Heart right ventricle (tissue), 16 donors: ENCODE data around the gene MMD. TPM values are rescaled to one million over a fixed set of nuclear protein-coding genes. Genes with fewer than 3 reads are reported as not detected.

Source experiments
- ATAC-seq, 8 donors: fragments of 200-7000 bp; cut with Tn5 transposase; one replicate each; pipeline ENCODE4 v1.9.1; 2020; ENCODE audit warnings: mild to moderate bottlenecking in 8 of 8, moderate library complexity in 8 of 8, moderate number of reproducible peaks in 1 of 8
- DNase-seq, 2 donors: peaks; one replicate each; pipeline ENCODE4 v3.0.0-alpha.2; 2020
- H3K27ac ChIP-seq, 10 donors: fragments of 200-600 bp; sonication (generic) in 2 of 10; one replicate each; pipeline versions ENCODE4 v1.5.0 to v1.8.0; 2020 to 2022; ENCODE audit warnings: mild to moderate bottlenecking in 3 of 10
- H3K27me3 ChIP-seq, 7 donors: fragments of 200-600 bp; one replicate each; pipeline ENCODE4 v1.8.0; 2021 to 2022; ENCODE audit warnings: mild to moderate bottlenecking in 2 of 7
- H3K36me3 ChIP-seq, 9 donors: fragments of 200-600 bp; sonication (generic) in 1 of 9; one replicate each; pipeline versions ENCODE4 v1.5.0 to v1.8.0; 2020 to 2022; ENCODE audit warnings: mild to moderate bottlenecking in 2 of 9
- H3K4me1 ChIP-seq, 9 donors: fragments of 200-600 bp; sonication (generic) in 1 of 9; one replicate each; pipeline versions ENCODE4 v1.5.0 to v1.8.0; 2020 to 2022; ENCODE audit warnings: mild to moderate bottlenecking in 4 of 9
- H3K4me3 ChIP-seq, 10 donors: fragments of 200-600 bp; sonication (generic) in 2 of 10; one replicate each; pipeline versions ENCODE4 v1.5.0 to v1.8.0; 2020 to 2022; ENCODE audit warnings: mild to moderate bottlenecking in 7 of 10, moderate library complexity in 2 of 10
- H3K9me3 ChIP-seq, 11 donors: fragments of 200-600 bp in 10 of 11; sonication (generic) in 2 of 11; one replicate each; pipeline versions ENCODE4 v1.5.0 to v1.8.0; 2013 to 2022; ENCODE audit warnings: mild to moderate bottlenecking in 2 of 11, control low read depth in 1 of 11, moderate library complexity in 1 of 11
- CTCF ChIP-seq, 9 donors: fragments of 200-600 bp; sonication (generic) in 2 of 9; IDR thresholded peaks; one replicate each; pipeline versions ENCODE4 v1.5.0 to v1.8.0; 2021 to 2022; ENCODE audit warnings: antibody characterized with exemption in 9 of 9, mild to moderate bottlenecking in 5 of 9, moderate library complexity in 1 of 9
- WGBS, 2 donors: extraction: QIAGEN DNeasy Blood & Tissue Kit; methylation state at CpG; one replicate each; pipeline ENCODE4 v1.1.7; 2013; ENCODE audit warnings: inconsistent platforms in 1 of 2; 5-methylcytosine and 5-hydroxymethylcytosine counted together
- intact Hi-C, 10 donors: fragments of 100-400 bp; cut with DNase I; formaldehyde crosslinking; loops; one replicate each; pipeline versions ENCODE4 v1.11.1 to v1.14.2; 2022
- polyA plus RNA-seq, 2 donors: library from polyadenylated mRNA; stranded (reverse); fragments of 200-250 nt; gene quantifications; one replicate each; pipeline ENCODE4 v1.2.3, GENCODE V29; 2013
- total RNA-seq, 10 donors: library from RNA; stranded (reverse); fragmentation: NEBNext Ultra II Directional in 3 of 10; extraction: Animal tissue kit (Norgen Biotek cat#: 25700) in 3 of 10; gene quantifications; one replicate each; pipeline versions ENCODE4 v1.2.1 to v1.2.4, GENCODE V29; 2021 to 2023
- donor health status: Arrhythmogenic right ventricular cardiomyopathy.
- donor health status: ischemic (EF 13 %, LVEDD 7.1; RV severe dilation, severe dysfunction).
- donor health status: healthy with polysubstance abuse.
- donor health status: DM: no; HTN: yes; CAD: no.
- donor health status: DM: no; HTN: no; CAD: no.
- donor health status: ischemic (EF 25% LVEDD 6.9; RV normal size, moderate dysfunction).
- donor health status: ischemic (EF 25% LVEDD 5.7; RV mildly dilated, moderate dysfunction).
- donor health status: healthy.
- donor health status: DM: yes; HTN: yes; CAD: no.
- donor health status: Ischemic cardiomyopathy.
- donor health status: ischemic (EF 35%, LVEDD 5.7; RV mildly dilated, moderate dysfunction).
- donor health status: nonischemic (EF 11% LVEDD 7.7; RV severe dilation, severe dysfunction).
- donor health status: DM: yes; HTN: yes; CAD: no.
- donor health status: PGD.
- donor health status: ischemic (EF 29% LVEDD 5.4; RV normal size, mild dysfunction).
- donor health status: nonischemic (EF 23%, LVEDD 6.1; RV moderate dilation, normal function).

MMD gene
- total and polyA plus RNA-seq, 12 donors = 6.4 to 20.8 (median 10.4) TPM

DNA sequence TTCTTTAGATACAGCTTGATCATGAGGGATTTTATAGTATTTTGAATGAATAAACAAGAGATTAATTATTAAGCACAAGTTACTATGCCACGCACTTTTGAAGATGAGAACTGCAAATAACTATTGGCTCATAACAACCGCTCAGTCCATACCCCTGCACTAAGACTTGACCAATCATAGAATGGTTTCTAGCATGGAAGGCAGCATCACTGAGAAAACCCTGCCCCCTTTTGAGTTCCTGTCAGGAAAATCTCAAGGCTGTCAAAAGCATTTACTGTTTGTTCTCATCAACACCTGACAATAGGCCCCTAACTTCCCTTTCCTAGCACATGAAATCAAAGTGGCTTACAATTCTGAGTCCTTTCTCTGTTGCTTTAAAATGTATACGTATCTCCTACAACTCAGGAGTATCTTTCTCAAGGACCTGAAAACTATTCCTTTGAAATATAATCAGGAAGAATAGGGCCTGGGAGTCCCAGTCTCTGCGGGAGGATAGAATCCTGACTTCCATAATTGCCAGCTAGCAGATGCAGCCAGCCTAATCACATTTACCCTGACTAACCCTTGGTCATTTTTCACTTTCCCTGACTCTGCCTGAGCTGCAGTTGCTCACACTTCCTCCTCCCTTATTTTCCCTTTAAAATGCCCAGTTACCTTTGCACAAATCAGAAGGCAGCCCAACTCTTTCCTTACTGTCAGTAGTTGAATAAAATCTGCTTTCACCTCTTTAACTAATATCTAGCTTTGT lies 9.1 kb upstream of the MMD start:
- Histone ChIP-seq H3K27ac (peak overlapping the region in 9 of 10 donors; percentile 14 to 80 (median 57)), H3K27me3 (peaks cover 0 to 4% (median 0%) of the 10 kb centered on the region in 7 donors), H3K9me3 (no peaks in the 10 kb centered on the region), H3K4me1 (peaks cover 0 to 37% (median 7%) of the 10 kb centered on the region in 9 donors), H3K36me3 (no peaks in the 10 kb centered on the region), H3K4me3 (no peak overlapping the region)
- ATAC-seq = peak; percentile 85 to 92 (median 88)
- TF ChIP-seq CTCF (IDR thresholded peaks at IDR 0.05) = no peak
- DNase-seq = no peak
- intact Hi-C loops = no loop called here
- 31 to 34% methylated on average over 4 of the region's 4 CpGs for WGBS, 2 donors

GRCh38 chr17:55427587-55427882 lies 5.9 kb upstream of the MMD start:
- H3K36me3 ChIP-seq = no peaks in the 10 kb centered on the region
- no peak for TF ChIP-seq CTCF (IDR thresholded peaks at IDR 0.05)
- no peak for ATAC-seq
- WGBS, 2 donors = 95 to 96% methylated on average over 2 of the region's 2 CpGs
- peaks cover 0 to 18% (median 8%) of the 10 kb centered on the region in 9 donors for H3K4me1 ChIP-seq
- no peaks in the 10 kb centered on the region for H3K9me3 ChIP-seq
- peaks cover 0 to 24% (median 0%) of the 10 kb centered on the region in 7 donors for H3K27me3 ChIP-seq
- intact Hi-C loops = loop anchor here in 2 of 10 donors (10.0 kb wide), 2 partner anchors 143 to 327 kb away; partner anchors contain the start of gene PCTP (in 1 of the 2)
- H3K4me3 ChIP-seq = no peak overlapping the region
- DNase-seq = no peak
- H3K27ac ChIP-seq = no peak overlapping the region

- Histone ChIP-seq H3K4me1 (peaks cover 0 to 20% (median 13%) of the 10 kb centered on the region in 9 donors), H3K27ac (no peak overlapping the region), H3K27me3 (peaks cover 0 to 24% (median 0%) of the 10 kb centered on the region in 7 donors), H3K4me3 (no peak overlapping the region), H3K36me3 (no peaks in the 10 kb centered on the region), H3K9me3 (no peaks in the 10 kb centered on the region)
- intact Hi-C loops = loop anchor here in 2 of 10 donors (10.0 kb wide), 2 partner anchors 142 to 328 kb away; partner anchors contain the start of gene PCTP (in 1 of the 2)
- no peak for ATAC-seq
- no peak for DNase-seq
- TF ChIP-seq CTCF (IDR thresholded peaks at IDR 0.05) = no peak
- WGBS, 2 donors = 56 to 74% methylated on average over 2 of the region's 2 CpGs
Measured at GRCh38 chr17:55426851-55427586, 5.4 kb upstream of the MMD start.

DNA sequence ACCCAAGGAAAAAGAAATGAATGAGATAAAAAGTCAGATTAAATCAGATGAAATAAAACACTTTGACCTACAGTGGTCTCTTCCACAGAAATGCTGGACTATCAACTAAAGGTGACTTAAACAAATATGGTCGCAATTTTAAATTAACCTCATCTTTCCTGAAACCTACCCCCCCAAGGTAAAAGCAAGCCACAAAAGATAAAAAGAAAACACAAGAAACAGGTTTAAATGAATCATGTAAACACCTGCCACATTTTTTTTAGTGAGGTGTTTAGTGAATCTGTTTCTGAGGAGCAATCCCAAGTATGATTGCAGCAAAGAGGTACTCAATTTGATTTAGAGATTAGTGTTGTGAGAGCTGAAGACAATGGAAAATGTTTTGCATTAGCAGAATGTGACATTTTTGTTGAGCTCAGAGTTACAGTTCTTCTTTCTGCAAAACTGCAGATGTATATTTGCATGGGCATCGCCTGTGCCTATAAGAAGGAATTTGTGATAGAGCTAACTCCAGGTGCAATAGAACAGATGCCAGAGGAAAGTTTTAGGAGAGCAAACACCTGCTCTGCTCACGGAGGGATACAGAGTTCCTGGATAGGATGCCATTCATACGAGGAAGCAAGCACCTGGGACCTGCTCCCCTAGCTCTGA lies 3.4 kb upstream of the MMD start:
- Histone ChIP-seq H3K4me1 (peaks cover 4 to 20% (median 12%) of the 10 kb centered on the region in 9 donors), H3K36me3 (no peaks in the 10 kb centered on the region), H3K27me3 (peaks cover 0 to 24% (median 0%) of the 10 kb centered on the region in 7 donors), H3K4me3 (no peak overlapping the region), H3K27ac (no peak overlapping the region), H3K9me3 (no peaks in the 10 kb centered on the region)
- intact Hi-C loops = loop anchor here in 3 of 10 donors (5.0 to 10.0 kb wide), 3 partner anchors 87 to 330 kb away; partner anchors contain the start of genes PCTP (in 1 of the 3) and SMIM36 (in 1 of the 3)
- TF ChIP-seq CTCF (IDR thresholded peaks at IDR 0.05) = no peak
- 63 to 75% methylated on average over 4 of the region's 4 CpGs for WGBS, 2 donors
- DNase-seq (no peak), ATAC-seq (no peak)
